KMS-11 (cell line): ENCODE results near the gene LUZP1.

ENCODE experiments used
- H2AFZ ChIP-seq: fragments of 200-600 bp; sonication (generic); 2 replicates; pipeline ENCODE4 v1.6.1; 2016; ENCODE audit warnings: antibody characterized with exemption, mixed run types, low read depth
- H3K27ac ChIP-seq: fragments of 200-600 bp; sonication (generic); 2 replicates; pipeline ENCODE4 v1.6.1; 2016; ENCODE audit warnings: mild to moderate bottlenecking, mixed run types
- H3K27me3 ChIP-seq: fragments of 200-600 bp; sonication (generic); 2 replicates; pipeline ENCODE4 v1.6.1; 2017; ENCODE audit warnings: mild to moderate bottlenecking, low read depth, mixed run types, moderate library complexity; ENCODE audit not compliant: insufficient read depth
- H3K36me3 ChIP-seq: fragments of 200-600 bp; sonication (generic); 2 replicates; pipeline ENCODE4 v1.6.1; 2017; ENCODE audit warnings: mild to moderate bottlenecking, mixed run types; ENCODE audit not compliant: insufficient read depth
- H3K4me1 ChIP-seq: fragments of 200-600 bp; sonication (generic); 2 replicates; pipeline ENCODE4 v1.6.1; 2016; ENCODE audit warnings: mild to moderate bottlenecking, low read depth, mixed run types; ENCODE audit not compliant: poor library complexity, severe bottlenecking
- H3K4me2 ChIP-seq: fragments of 200-600 bp; sonication (generic); 2 replicates; pipeline ENCODE4 v1.7.0; 2016; ENCODE audit warnings: mild to moderate bottlenecking, mixed run types
- H3K4me3 ChIP-seq: fragments of 200-600 bp; sonication (generic); IDR thresholded peaks from 2 replicates; pipeline ENCODE4 v1.6.1; 2017; ENCODE audit warnings: low read depth, low read length, mixed read lengths; ENCODE audit not compliant: insufficient read depth
- H3K79me2 ChIP-seq: fragments of 200-600 bp; sonication (generic); 2 replicates; pipeline ENCODE4 v1.6.1; 2016; ENCODE audit warnings: low read depth, mixed run types; ENCODE audit not compliant: insufficient read depth
- H3K9ac ChIP-seq: fragments of 200-600 bp; sonication (generic); 2 replicates; pipeline ENCODE4 v1.6.1; 2016; ENCODE audit warnings: mild to moderate bottlenecking, mixed run types
- H4K20me1 ChIP-seq: fragments of 200-600 bp; sonication (generic); 2 replicates; pipeline ENCODE4 v1.6.1; 2016; ENCODE audit warnings: mild to moderate bottlenecking, mixed run types; ENCODE audit not compliant: insufficient read depth
- TF ChIP-seq, protein P1 (sequence below): fragments of 200-600 bp; sonication (generic); conservative IDR thresholded peaks from 2 replicates; pipeline ENCODE4 v1.6.1; 2017; ENCODE audit warnings: low read depth, mild to moderate bottlenecking, antibody characterized with exemption, low read length, moderate library complexity, mixed read lengths

Gene LUZP1

DNA sequence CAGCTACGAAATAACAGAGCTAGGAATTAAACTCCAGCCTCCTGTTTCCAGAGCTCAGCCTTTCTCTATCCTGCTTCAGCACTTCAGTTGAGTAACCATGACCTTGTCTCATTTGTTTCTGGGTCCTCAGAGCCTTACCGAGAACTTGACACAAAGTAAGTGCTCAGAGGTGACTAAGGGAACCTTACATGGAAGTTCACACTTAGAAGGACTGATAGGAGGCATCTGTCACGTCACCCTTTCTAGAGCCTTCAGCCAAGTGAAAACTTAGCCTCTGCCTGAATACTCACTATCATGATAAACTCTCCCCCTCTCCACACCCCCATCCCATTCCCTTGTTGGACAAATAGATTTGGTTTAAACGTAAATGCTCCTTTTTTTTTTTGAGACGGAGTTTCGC, 9.8 kb upstream of the LUZP1 start:
- no peak overlapping the region for H3K9ac ChIP-seq
- no peak overlapping the region for H2AFZ ChIP-seq
- no peaks in the 10 kb centered on the region for H4K20me1 ChIP-seq
- TF ChIP-seq, protein P1, sequence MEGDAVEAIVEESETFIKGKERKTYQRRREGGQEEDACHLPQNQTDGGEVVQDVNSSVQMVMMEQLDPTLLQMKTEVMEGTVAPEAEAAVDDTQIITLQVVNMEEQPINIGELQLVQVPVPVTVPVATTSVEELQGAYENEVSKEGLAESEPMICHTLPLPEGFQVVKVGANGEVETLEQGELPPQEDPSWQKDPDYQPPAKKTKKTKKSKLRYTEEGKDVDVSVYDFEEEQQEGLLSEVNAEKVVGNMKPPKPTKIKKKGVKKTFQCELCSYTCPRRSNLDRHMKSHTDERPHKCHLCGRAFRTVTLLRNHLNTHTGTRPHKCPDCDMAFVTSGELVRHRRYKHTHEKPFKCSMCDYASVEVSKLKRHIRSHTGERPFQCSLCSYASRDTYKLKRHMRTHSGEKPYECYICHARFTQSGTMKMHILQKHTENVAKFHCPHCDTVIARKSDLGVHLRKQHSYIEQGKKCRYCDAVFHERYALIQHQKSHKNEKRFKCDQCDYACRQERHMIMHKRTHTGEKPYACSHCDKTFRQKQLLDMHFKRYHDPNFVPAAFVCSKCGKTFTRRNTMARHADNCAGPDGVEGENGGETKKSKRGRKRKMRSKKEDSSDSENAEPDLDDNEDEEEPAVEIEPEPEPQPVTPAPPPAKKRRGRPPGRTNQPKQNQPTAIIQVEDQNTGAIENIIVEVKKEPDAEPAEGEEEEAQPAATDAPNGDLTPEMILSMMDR: no peak
- no peaks in the 10 kb centered on the region for H3K79me2 ChIP-seq
- H3K27ac ChIP-seq: no peak overlapping the region
- no peaks in the 10 kb centered on the region for H3K27me3 ChIP-seq
- H3K4me1 ChIP-seq: no peaks in the 10 kb centered on the region
- no peaks in the 10 kb centered on the region for H3K36me3 ChIP-seq
- H3K4me2 ChIP-seq: no peak overlapping the region
- H3K4me3 ChIP-seq: no peak overlapping the region

GRCh38 chr1:23177438-23178380, 9.1 kb upstream of the LUZP1 start:
- TF ChIP-seq, protein P1: no peak
- Histone ChIP-seq H3K4me3 (no peak overlapping the region), H2AFZ (no peak overlapping the region), H3K27ac (no peak overlapping the region), H3K79me2 (no peaks in the 10 kb centered on the region), H4K20me1 (no peaks in the 10 kb centered on the region), H3K9ac (no peak overlapping the region), H3K4me1 (no peaks in the 10 kb centered on the region), H3K36me3 (no peaks in the 10 kb centered on the region), H3K4me2 (no peak overlapping the region), H3K27me3 (no peaks in the 10 kb centered on the region)

GRCh38 chr1:23177031-23177430, 8.4 kb upstream of the LUZP1 start:
- Histone ChIP-seq H3K36me3 (no peaks in the 10 kb centered on the region), H3K4me3 (no peak overlapping the region), H3K27ac (no peak overlapping the region), H3K27me3 (no peaks in the 10 kb centered on the region), H3K9ac (no peak overlapping the region), H3K4me1 (no peaks in the 10 kb centered on the region), H4K20me1 (no peaks in the 10 kb centered on the region), H3K79me2 (no peaks in the 10 kb centered on the region), H3K4me2 (no peak overlapping the region), H2AFZ (no peak overlapping the region)
- TF ChIP-seq, protein P1: no peak

GRCh38 chr1:23174426-23175110, 5.9 kb upstream of the LUZP1 start:
- H3K4me2 ChIP-seq: no peak overlapping the region
- TF ChIP-seq, protein P1: no peak
- no peaks in the 10 kb centered on the region for H3K27me3 ChIP-seq
- H3K27ac ChIP-seq: no peak overlapping the region
- no peaks in the 10 kb centered on the region for H3K36me3 ChIP-seq
- no peaks in the 10 kb centered on the region for H4K20me1 ChIP-seq
- no peak overlapping the region for H3K4me3 ChIP-seq
- no peak overlapping the region for H2AFZ ChIP-seq
- no peaks in the 10 kb centered on the region for H3K4me1 ChIP-seq
- no peak overlapping the region for H3K9ac ChIP-seq
- H3K79me2 ChIP-seq: no peaks in the 10 kb centered on the region
